T-helper 2 cell treated with Interferon-gamma antibody and Interleukin-4, amounts not matched to agents 5 μg/mL and 100 μg/mL, for 36 hours (primary cell): ENCODE data around the gene PDE2A.

Source experiments
- DNase-seq: peaks from one replicate; pipeline ENCODE4 v3.0.0; 2021; ENCODE audit warnings: low spot score
- H3K27ac Mint-ChIP-seq: one replicate; pipeline ENCODE4 v1.8.0; 2021; ENCODE audit warnings: mild to moderate bottlenecking, mixed read lengths
- H3K27me3 Mint-ChIP-seq: one replicate; pipeline ENCODE4 v1.8.0; 2021; ENCODE audit warnings: low read depth, mixed read lengths
- H3K36me3 Mint-ChIP-seq: one replicate; pipeline ENCODE4 v1.8.0; 2021; ENCODE audit warnings: low read depth, mixed read lengths
- H3K4me1 Mint-ChIP-seq: one replicate; pipeline ENCODE4 v1.8.0; 2021; ENCODE audit warnings: low read depth, mixed read lengths
- H3K4me3 Mint-ChIP-seq: one replicate; pipeline ENCODE4 v1.8.0; 2022; ENCODE audit warnings: mild to moderate bottlenecking, moderate library complexity, mixed read lengths
- H3K9me3 Mint-ChIP-seq: one replicate; pipeline ENCODE4 v1.8.0; 2021; ENCODE audit warnings: mixed read lengths

Gene PDE2A

DNA sequence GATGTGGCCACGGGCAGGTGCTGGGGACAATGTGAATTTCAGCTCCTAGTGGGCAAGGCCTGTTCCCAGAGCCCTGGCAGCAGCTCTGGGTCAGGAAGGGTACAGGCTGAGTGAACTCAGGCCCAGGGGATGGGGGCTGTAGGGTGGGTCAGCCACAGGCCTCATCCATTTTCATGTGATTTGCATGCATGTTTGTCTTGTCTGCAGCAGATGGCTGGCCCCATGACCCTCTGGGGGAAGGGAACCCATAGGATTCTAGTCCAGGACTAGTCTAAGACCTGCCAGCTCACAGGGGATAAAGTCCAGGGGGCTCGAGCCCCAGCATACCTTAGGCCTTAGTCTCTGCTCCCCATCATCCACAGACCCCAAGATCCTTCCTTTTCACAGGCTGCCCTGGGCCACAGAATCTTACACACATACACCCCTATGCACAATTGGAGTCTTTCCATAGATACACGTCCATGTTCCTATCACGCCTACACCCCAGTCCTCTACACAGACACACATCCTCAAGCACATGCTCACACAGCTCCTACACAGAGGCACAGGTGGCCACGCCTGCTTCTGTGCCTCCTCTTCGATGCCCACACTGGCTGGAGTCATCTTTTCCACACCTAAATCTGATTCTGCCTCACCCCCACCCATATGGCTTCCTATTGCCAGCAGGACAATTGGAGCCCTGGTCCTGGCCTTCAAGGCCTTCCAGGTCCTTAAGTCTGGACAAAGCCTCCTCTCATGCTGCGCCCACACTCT lies 25.7 kb downstream of the PDE2A start:
- Mint-ChIP-seq H3K27me3 (peaks cover 7% of the 10 kb centered on the region), H3K4me3 (no peak overlapping the region), H3K36me3 (no peaks in the 10 kb centered on the region), H3K4me1 (no peaks in the 10 kb centered on the region), H3K27ac (no peak overlapping the region), H3K9me3 (no peaks in the 10 kb centered on the region)
- no peak for DNase-seq

GRCh38 chr11:72647882-72648281 lies 26.3 kb downstream of the PDE2A start:
- no peak overlapping the region for H3K27ac Mint-ChIP-seq
- no peaks in the 10 kb centered on the region for H3K4me1 Mint-ChIP-seq
- H3K9me3 Mint-ChIP-seq = no peaks in the 10 kb centered on the region
- no peak for DNase-seq
- peaks cover 10% of the 10 kb centered on the region for H3K27me3 Mint-ChIP-seq
- no peaks in the 10 kb centered on the region for H3K36me3 Mint-ChIP-seq
- no peak overlapping the region for H3K4me3 Mint-ChIP-seq

DNA sequence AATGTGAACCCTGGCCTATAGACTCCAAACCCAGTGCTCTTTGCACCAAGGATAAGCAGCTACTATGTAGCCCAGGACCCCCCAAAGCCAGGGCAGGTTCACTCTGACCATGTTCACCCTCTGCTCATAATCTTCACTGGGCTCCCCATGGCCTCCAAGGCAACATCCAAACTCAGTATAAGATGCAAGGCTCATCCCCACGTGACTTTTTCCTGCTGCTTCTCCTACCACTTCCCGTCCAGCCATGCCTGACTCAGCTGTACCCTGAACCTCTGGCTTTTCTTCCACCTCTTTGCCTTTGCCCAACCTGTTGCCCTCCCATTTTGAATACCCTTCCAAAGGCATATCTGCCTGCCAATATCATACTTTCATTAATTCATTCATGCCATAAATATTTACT lies 27.8 kb downstream of the PDE2A start:
- Mint-ChIP-seq H3K27ac (no peak overlapping the region), H3K4me3 (no peak overlapping the region), H3K27me3 (peaks cover 10% of the 10 kb centered on the region), H3K36me3 (no peaks in the 10 kb centered on the region), H3K9me3 (no peaks in the 10 kb centered on the region), H3K4me1 (no peaks in the 10 kb centered on the region)
- DNase-seq = no peak

GRCh38 chr11:72646024-72646423 lies 28.2 kb downstream of the PDE2A start:
- Mint-ChIP-seq H3K4me1 (no peaks in the 10 kb centered on the region), H3K36me3 (no peaks in the 10 kb centered on the region), H3K9me3 (no peaks in the 10 kb centered on the region), H3K27ac (no peak overlapping the region), H3K27me3 (peaks cover 10% of the 10 kb centered on the region), H3K4me3 (no peak overlapping the region)
- no peak for DNase-seq

- peak overlapping the region; percentile 1 for H3K4me3 Mint-ChIP-seq
- DNase-seq = no peak
- no peaks in the 10 kb centered on the region for H3K4me1 Mint-ChIP-seq
- H3K9me3 Mint-ChIP-seq = no peaks in the 10 kb centered on the region
- H3K36me3 Mint-ChIP-seq = no peaks in the 10 kb centered on the region
- no peak overlapping the region for H3K27ac Mint-ChIP-seq
- H3K27me3 Mint-ChIP-seq = peaks cover 10% of the 10 kb centered on the region
These were observed 30.7 kb downstream of the PDE2A start for GRCh38 chr11:72643547-72643946.

GRCh38 chr11:72642884-72643522 lies 31.2 kb downstream of the PDE2A start:
- Mint-ChIP-seq H3K27me3 (peaks cover 10% of the 10 kb centered on the region), H3K36me3 (no peaks in the 10 kb centered on the region), H3K27ac (no peak overlapping the region), H3K9me3 (no peaks in the 10 kb centered on the region), H3K4me3 (peak overlapping the region; percentile 27), H3K4me1 (no peaks in the 10 kb centered on the region)
- peak; percentile 63 for DNase-seq

GRCh38 chr11:72642043-72642883 lies 32.0 kb downstream of the PDE2A start:
- Mint-ChIP-seq H3K9me3 (no peaks in the 10 kb centered on the region), H3K4me1 (no peaks in the 10 kb centered on the region), H3K27me3 (peaks cover 13% of the 10 kb centered on the region), H3K4me3 (peak overlapping the region; percentile 27), H3K36me3 (no peaks in the 10 kb centered on the region), H3K27ac (no peak overlapping the region)
- DNase-seq = peak; percentile 7

DNA sequence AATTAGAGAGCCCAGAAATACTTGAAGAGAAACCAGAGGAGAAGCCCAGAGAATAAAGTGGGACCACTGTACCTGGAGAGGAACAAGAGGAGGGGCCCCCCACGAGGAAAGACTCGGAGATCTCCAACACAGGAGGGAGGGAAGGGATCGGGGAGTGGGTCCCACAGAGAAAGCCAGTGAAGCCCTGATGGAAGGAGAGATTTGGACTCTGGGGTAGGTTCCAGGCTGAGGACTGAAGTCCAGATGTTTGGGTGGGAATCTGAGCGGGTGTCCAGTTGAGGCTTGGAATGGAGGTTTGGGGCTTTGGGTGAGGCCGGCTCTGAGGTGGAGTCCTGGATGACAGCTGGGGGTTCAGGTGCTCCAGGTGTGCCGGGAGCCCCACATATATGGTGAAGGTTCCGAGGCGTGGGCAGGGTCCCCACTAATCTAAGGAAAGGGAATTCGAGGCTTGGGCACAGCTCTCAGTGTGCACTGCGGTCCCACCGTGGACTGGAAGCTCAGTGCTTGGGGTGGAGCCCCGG lies 32.6 kb downstream of the PDE2A start:
- no peak overlapping the region for H3K4me3 Mint-ChIP-seq
- no peaks in the 10 kb centered on the region for H3K9me3 Mint-ChIP-seq
- H3K27ac Mint-ChIP-seq = no peak overlapping the region

DNA sequence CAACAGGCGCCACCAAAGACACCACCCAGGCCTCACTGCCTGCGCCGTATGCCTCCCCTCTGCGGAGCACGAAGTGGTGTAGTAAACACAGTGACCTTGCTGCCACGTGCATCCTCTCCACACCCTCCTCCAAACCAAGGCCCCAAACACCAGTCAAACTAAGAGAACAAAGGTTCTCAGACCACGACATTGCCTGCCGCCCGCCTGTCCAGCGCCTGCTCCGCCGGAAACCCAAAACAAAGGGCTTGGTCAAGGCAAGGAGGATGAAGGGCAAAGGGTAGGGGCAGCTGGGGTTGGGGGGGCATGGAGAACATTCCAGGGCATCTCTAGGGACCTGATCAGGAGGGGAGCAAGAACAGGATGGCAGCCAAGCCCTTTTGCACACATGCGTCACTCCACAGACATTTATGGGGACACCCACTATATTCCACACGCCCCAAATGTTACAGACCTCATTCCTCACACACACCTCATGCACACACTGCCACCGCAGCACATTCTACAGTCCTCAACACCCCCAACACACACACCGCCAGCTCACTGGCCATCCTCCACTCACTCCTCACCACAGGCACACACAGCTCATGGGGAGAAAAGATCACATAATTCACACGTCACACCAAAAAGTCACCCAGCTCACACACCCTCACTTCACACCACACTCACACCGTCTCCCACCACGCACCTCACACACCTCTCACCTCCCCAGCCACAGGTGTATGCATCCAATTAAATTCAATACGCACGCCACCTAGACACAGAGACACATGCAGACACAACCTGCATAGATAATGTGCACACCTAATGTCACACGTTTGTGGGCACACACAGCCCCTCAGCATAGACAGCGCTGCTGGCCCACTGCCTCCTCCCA lies 34.5 kb downstream of the PDE2A start:
- no peak for DNase-seq
- no peak overlapping the region for H3K27ac Mint-ChIP-seq
- H3K4me1 Mint-ChIP-seq = no peaks in the 10 kb centered on the region
- H3K36me3 Mint-ChIP-seq = no peaks in the 10 kb centered on the region
- no peak overlapping the region for H3K4me3 Mint-ChIP-seq
- peaks cover 14% of the 10 kb centered on the region for H3K27me3 Mint-ChIP-seq
- no peaks in the 10 kb centered on the region for H3K9me3 Mint-ChIP-seq

More for the DNA sequence above, 32.6 kb downstream of the PDE2A start:
- Mint-ChIP-seq H3K27me3 (peaks cover 16% of the 10 kb centered on the region), H3K36me3 (no peaks in the 10 kb centered on the region), H3K4me1 (no peaks in the 10 kb centered on the region)
- no peak for DNase-seq

DNA sequence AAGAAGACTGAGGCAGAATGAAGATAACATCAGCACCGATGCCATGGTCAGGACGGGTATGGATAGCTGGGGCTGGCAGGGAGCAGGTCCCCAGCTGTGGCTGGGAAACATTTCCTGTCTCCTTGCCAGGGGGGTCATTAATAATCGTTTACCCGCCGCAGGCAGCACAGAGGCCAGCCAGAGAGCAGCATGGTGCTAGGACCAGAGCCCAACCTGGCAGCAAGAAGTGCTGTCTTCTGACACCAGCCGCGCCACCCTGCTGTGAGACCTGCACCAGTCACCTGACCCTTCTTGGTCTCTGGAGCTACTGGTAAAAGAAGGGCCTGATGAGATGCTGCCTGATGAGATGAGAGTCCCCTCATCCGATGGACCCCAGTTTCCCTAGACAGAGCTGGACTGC lies 36.3 kb downstream of the PDE2A start:
- H3K4me1 Mint-ChIP-seq = no peaks in the 10 kb centered on the region
- no peak for DNase-seq
- peaks cover 8% of the 10 kb centered on the region for H3K27me3 Mint-ChIP-seq
- no peak overlapping the region for H3K27ac Mint-ChIP-seq
- no peaks in the 10 kb centered on the region for H3K36me3 Mint-ChIP-seq
- H3K4me3 Mint-ChIP-seq = no peak overlapping the region
- H3K9me3 Mint-ChIP-seq = no peaks in the 10 kb centered on the region

DNA sequence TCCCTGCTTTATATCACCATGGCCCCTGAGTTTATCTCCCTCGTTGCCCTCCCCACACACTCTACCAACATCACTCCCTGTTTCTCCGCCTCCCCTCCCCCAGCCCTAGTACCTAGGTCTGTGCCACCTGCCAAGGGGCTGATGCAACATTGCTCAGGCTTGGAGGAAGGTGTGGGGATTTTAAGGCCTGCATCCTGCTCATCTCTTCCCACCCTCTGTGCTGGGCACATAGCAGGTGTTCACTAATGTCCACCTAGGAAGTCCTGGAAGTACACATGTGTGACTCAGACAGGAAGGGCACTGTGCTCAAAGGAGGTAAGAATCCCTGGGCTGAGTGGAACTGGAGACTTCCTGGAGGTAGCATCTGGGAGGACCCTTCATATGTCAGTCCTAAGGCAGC lies 37.0 kb downstream of the PDE2A start:
- H3K4me3 Mint-ChIP-seq = no peak overlapping the region
- H3K4me1 Mint-ChIP-seq = no peaks in the 10 kb centered on the region
- DNase-seq = no peak
- H3K9me3 Mint-ChIP-seq = no peaks in the 10 kb centered on the region
- H3K27me3 Mint-ChIP-seq = peaks cover 8% of the 10 kb centered on the region
- H3K27ac Mint-ChIP-seq = no peak overlapping the region
- H3K36me3 Mint-ChIP-seq = no peaks in the 10 kb centered on the region

- Mint-ChIP-seq H3K27me3 (peaks cover 8% of the 10 kb centered on the region), H3K9me3 (no peaks in the 10 kb centered on the region), H3K4me1 (no peaks in the 10 kb centered on the region), H3K36me3 (no peaks in the 10 kb centered on the region), H3K4me3 (no peak overlapping the region), H3K27ac (no peak overlapping the region)
- DNase-seq = no peak
These were observed 37.8 kb downstream of the PDE2A start for GRCh38 chr11:72636376-72636775.

DNA sequence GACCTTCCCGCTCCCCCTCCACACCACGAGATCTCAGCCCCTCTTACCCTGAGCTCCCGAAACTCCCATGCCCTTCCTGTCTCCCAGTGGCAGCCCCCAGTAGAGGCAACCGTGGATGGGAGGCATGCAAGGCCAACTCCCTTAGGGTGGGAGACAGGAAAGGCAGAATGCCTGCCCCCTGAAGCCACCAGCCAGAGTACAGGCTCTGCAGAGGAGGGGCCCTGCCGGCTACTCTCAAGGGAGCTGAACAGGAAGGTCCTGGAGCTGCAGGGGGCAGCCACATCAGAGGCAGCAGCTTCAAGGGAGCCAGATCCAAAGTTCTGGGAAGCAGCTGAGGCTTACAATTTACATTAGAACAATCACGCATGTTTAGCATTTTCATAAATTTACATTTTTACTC lies 38.3 kb downstream of the PDE2A start:
- no peaks in the 10 kb centered on the region for H3K9me3 Mint-ChIP-seq
- H3K36me3 Mint-ChIP-seq = no peaks in the 10 kb centered on the region
- peaks cover 8% of the 10 kb centered on the region for H3K27me3 Mint-ChIP-seq
- no peak overlapping the region for H3K4me3 Mint-ChIP-seq
- no peak for DNase-seq
- H3K27ac Mint-ChIP-seq = no peak overlapping the region
- H3K4me1 Mint-ChIP-seq = no peaks in the 10 kb centered on the region
